ENCODE data around the gene FAM47C.

DNA sequence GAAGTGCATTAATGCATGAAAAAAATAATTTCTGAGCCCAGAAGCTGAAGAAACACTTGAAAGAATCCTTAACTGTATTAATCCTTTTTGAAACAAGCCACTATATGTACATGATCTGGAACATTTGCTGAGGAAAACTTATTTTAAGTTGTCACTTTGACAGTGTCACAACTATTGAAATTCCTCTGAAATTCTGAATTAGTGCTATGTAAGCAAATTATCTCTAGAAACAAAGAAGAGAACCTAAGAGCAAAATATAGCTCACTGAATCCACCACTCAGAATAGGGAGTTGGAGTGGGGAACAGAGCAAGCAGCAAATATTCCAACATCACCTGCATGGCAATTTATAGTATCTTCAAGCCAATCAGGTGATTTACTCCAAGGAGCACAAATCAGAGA is 34.6 kb upstream of the FAM47C start:
- TF ChIP-seq, protein P1, sequence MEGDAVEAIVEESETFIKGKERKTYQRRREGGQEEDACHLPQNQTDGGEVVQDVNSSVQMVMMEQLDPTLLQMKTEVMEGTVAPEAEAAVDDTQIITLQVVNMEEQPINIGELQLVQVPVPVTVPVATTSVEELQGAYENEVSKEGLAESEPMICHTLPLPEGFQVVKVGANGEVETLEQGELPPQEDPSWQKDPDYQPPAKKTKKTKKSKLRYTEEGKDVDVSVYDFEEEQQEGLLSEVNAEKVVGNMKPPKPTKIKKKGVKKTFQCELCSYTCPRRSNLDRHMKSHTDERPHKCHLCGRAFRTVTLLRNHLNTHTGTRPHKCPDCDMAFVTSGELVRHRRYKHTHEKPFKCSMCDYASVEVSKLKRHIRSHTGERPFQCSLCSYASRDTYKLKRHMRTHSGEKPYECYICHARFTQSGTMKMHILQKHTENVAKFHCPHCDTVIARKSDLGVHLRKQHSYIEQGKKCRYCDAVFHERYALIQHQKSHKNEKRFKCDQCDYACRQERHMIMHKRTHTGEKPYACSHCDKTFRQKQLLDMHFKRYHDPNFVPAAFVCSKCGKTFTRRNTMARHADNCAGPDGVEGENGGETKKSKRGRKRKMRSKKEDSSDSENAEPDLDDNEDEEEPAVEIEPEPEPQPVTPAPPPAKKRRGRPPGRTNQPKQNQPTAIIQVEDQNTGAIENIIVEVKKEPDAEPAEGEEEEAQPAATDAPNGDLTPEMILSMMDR (IDR thresholded peaks at IDR 0.05), result no peak
- no peak for TF ChIP-seq POLR2A (IDR thresholded peaks at IDR 0.05)
